K562 (cell line): ENCODE results near the gene DOLPP1. TPM values are rescaled to one million over a fixed set of nuclear protein-coding genes. Genes with fewer than 3 reads are reported as not detected.

Experiments
- ADNP ChIP-seq: fragments of 200-800 bp; sonication (Bioruptor generic); IDR thresholded peaks from 2 replicates; pipeline ENCODE4 v1.6.1; 2016; ENCODE audit warnings: missing genetic modification characterization, missing compliant biosample characterization
- EGR1 ChIP-seq: fragments of 450-650 bp; conservative IDR thresholded peaks from 2 replicates; pipeline ENCODE4 v1.6.1; 2017; ENCODE audit warnings: mild to moderate bottlenecking
- HNRNPLL ChIP-seq: fragments of 200-400 bp; formaldehyde crosslinking; IDR thresholded peaks from 2 replicates; pipeline ENCODE4 v1.6.1; 2017; ENCODE audit warnings: low read length, low read depth, mild to moderate bottlenecking; ENCODE audit not compliant: poor library complexity, severe bottlenecking
- SAFB2 ChIP-seq: fragments of 200-400 bp; formaldehyde crosslinking; IDR thresholded peaks from 2 replicates; pipeline ENCODE4 v1.6.1; 2018; ENCODE audit warnings: borderline replicate concordance, low read length, low read depth, moderate library complexity; ENCODE audit not compliant: severe bottlenecking
- SETDB1 ChIP-seq: IDR thresholded peaks from one replicate; pipeline ENCODE4 v1.6.1; 2012; ENCODE audit warnings: low read length, control low read depth, inconsistent platforms
- SIRT6 ChIP-seq: IDR thresholded peaks from one replicate; pipeline ENCODE4 v1.6.1; 2012; ENCODE audit warnings: low read depth, mild to moderate bottlenecking, control low read depth, inconsistent platforms, low read length, moderate library complexity
- SRF ChIP-seq, 2 experiments: fragments of 250-450, 450-650 bp in 1 of 2; sonication (Bioruptor Pico) in 1 of 2; sonication (generic) in 1 of 2; formaldehyde crosslinking; IDR thresholded peaks; 2 replicates each; pipeline versions ENCODE4 v1.5.0 to v1.5.1; 2020 to 2022; ENCODE audit warnings: mild to moderate bottlenecking in 1 of 2, missing genetic modification reagents in 1 of 2
- ZNF12 ChIP-seq: sonication (generic); formaldehyde crosslinking; IDR thresholded peaks from 2 replicates; pipeline ENCODE4 v1.4.0; 2020; ENCODE audit warnings: mild to moderate bottlenecking, missing genetic modification reagents
- ZNF311 ChIP-seq: fragments of 250-450 bp; sonication (Bioruptor Pico); IDR thresholded peaks from 2 replicates; pipeline ENCODE4 v1.4.0; 2020; ENCODE audit warnings: mild to moderate bottlenecking, moderate library complexity
- ZNF707 ChIP-seq: fragments of 250-450 bp; sonication (Bioruptor Pico); conservative IDR thresholded peaks from 2 replicates; pipeline ENCODE4 v1.8.0; 2022; ENCODE audit warnings: inconsistent platforms, mild to moderate bottlenecking, moderate library complexity
- ZNF785 ChIP-seq: fragments of 250-450 bp; sonication (Bioruptor Pico); IDR thresholded peaks from 2 replicates; pipeline ENCODE4 v1.4.0; 2020; ENCODE audit warnings: mild to moderate bottlenecking
- polyA plus RNA-seq, 8 experiments: library from polyadenylated mRNA; depleted of rRNA in 4 of 8; stranded (reverse) in 5 of 8; unstranded in 3 of 8; fragments of >200 nt; fragmentation: Nextera tagmentation in 2 of 8; fragmentation: Illumina TruSeq in 1 of 8; extraction: Ambion mirVana in 2 of 8; extraction: Trizol in 1 of 8; gene quantifications; 2 replicates each; pipeline versions ENCODE4 v1.2.1 to v1.2.3, GENCODE V29; 2011 to 2014; ENCODE audit warnings: inconsistent platforms in 1 of 8, missing spikeins in 1 of 8
- total RNA-seq, 7 experiments: library from RNA; depleted of rRNA in 6 of 7; stranded (reverse); fragments of >200 nt in 6 of 7; fragmentation: Illumina TruSeq in 2 of 7; extraction: Trizol in 2 of 7; gene quantifications; 2 replicates each; pipeline versions ENCODE4 v1.2.1 to v1.2.3, GENCODE V29; 2011 to 2021; ENCODE audit warnings: low replicate concordance in 1 of 7
- TF ChIP-seq, protein P1 (sequence below): fragments of 200-600 bp; sonication (generic); IDR thresholded peaks from one replicate; pipeline ENCODE4 v1.6.1; 2012; ENCODE audit warnings: mild to moderate bottlenecking, low read depth, low read length, inconsistent platforms
- TF ChIP-seq, protein P2 (sequence below): fragments of 250-450 bp; sonication (Bioruptor Pico); IDR thresholded peaks from 2 replicates; pipeline ENCODE4 v1.8.0; 2022; ENCODE audit warnings: moderate library complexity, mild to moderate bottlenecking, inconsistent platforms
- TF ChIP-seq, protein P3 (sequence below), 2 experiments: fragments of 450-650 bp; conservative IDR thresholded peaks; 2 replicates each; pipeline ENCODE4 v1.6.1; 2017; ENCODE audit warnings: mild to moderate bottlenecking in 2 of 2, moderate library complexity in 2 of 2

The DOLPP1 gene
- total and polyA plus RNA-seq, 9 of the 15 experiments (the other 6 are each of a cell fraction or from before 2014, with no cell fraction given) = 3.0 to 39.8 (median 30.5) TPM

DNA sequence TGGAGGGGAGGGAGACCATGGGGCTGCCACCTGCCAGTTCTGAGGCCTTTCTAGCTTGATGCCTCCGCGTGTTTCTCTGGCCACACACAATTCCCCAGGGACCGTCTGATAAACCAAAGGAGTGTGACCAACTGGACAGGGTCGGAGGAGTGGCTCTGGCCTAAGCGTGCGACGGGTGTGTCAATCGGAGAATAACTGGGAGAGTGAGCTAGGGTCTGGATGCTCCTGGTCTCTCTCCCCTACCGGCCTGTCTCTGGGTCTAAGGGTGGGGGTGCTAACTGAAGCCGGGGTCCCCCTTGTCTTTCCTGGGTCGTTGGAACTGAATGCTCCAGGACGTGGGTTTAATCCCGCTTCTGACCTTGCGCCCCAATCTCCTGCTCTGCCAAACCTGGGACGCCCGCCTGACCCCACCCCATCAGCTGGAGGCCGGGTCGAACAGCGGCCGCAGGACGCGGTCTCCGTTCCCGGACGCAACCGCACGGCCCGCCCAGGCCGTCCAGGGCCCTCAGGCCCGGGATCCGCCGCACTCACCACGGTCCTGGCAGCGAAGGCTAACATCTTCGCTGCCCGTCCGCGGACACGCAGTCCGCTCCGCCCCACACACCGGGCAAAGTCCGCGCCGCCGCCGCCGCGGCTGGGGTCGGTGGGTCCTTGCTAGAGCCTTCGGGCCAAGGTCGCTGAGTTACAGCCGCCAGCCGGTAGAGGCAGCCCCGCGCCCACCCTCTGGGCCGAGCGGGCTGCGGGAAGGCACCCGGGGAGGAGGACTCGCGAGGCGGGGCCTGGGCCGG is 29.2 kb downstream of the DOLPP1 start (continued):
- TF ChIP-seq, protein P1, sequence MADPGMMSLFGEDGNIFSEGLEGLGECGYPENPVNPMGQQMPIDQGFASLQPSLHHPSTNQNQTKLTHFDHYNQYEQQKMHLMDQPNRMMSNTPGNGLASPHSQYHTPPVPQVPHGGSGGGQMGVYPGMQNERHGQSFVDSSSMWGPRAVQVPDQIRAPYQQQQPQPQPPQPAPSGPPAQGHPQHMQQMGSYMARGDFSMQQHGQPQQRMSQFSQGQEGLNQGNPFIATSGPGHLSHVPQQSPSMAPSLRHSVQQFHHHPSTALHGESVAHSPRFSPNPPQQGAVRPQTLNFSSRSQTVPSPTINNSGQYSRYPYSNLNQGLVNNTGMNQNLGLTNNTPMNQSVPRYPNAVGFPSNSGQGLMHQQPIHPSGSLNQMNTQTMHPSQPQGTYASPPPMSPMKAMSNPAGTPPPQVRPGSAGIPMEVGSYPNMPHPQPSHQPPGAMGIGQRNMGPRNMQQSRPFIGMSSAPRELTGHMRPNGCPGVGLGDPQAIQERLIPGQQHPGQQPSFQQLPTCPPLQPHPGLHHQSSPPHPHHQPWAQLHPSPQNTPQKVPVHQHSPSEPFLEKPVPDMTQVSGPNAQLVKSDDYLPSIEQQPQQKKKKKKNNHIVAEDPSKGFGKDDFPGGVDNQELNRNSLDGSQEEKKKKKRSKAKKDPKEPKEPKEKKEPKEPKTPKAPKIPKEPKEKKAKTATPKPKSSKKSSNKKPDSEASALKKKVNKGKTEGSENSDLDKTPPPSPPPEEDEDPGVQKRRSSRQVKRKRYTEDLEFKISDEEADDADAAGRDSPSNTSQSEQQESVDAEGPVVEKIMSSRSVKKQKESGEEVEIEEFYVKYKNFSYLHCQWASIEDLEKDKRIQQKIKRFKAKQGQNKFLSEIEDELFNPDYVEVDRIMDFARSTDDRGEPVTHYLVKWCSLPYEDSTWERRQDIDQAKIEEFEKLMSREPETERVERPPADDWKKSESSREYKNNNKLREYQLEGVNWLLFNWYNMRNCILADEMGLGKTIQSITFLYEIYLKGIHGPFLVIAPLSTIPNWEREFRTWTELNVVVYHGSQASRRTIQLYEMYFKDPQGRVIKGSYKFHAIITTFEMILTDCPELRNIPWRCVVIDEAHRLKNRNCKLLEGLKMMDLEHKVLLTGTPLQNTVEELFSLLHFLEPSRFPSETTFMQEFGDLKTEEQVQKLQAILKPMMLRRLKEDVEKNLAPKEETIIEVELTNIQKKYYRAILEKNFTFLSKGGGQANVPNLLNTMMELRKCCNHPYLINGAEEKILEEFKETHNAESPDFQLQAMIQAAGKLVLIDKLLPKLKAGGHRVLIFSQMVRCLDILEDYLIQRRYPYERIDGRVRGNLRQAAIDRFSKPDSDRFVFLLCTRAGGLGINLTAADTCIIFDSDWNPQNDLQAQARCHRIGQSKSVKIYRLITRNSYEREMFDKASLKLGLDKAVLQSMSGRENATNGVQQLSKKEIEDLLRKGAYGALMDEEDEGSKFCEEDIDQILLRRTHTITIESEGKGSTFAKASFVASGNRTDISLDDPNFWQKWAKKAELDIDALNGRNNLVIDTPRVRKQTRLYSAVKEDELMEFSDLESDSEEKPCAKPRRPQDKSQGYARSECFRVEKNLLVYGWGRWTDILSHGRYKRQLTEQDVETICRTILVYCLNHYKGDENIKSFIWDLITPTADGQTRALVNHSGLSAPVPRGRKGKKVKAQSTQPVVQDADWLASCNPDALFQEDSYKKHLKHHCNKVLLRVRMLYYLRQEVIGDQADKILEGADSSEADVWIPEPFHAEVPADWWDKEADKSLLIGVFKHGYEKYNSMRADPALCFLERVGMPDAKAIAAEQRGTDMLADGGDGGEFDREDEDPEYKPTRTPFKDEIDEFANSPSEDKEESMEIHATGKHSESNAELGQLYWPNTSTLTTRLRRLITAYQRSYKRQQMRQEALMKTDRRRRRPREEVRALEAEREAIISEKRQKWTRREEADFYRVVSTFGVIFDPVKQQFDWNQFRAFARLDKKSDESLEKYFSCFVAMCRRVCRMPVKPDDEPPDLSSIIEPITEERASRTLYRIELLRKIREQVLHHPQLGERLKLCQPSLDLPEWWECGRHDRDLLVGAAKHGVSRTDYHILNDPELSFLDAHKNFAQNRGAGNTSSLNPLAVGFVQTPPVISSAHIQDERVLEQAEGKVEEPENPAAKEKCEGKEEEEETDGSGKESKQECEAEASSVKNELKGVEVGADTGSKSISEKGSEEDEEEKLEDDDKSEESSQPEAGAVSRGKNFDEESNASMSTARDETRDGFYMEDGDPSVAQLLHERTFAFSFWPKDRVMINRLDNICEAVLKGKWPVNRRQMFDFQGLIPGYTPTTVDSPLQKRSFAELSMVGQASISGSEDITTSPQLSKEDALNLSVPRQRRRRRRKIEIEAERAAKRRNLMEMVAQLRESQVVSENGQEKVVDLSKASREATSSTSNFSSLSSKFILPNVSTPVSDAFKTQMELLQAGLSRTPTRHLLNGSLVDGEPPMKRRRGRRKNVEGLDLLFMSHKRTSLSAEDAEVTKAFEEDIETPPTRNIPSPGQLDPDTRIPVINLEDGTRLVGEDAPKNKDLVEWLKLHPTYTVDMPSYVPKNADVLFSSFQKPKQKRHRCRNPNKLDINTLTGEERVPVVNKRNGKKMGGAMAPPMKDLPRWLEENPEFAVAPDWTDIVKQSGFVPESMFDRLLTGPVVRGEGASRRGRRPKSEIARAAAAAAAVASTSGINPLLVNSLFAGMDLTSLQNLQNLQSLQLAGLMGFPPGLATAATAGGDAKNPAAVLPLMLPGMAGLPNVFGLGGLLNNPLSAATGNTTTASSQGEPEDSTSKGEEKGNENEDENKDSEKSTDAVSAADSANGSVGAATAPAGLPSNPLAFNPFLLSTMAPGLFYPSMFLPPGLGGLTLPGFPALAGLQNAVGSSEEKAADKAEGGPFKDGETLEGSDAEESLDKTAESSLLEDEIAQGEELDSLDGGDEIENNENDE = no peak
- TF ChIP-seq HNRNPLL (peak; percentile 24), SETDB1 (no peak), ZNF311 (CRISPR knock-in tag) (no peak), ZNF785 (CRISPR knock-in tag) (no peak), ADNP (no peak), SIRT6 (no peak), SRF (CRISPR knock-in tag; IDR thresholded peaks at IDR 0.05) (0 out of 4 replicates have a peak, but pooled peaks of 1 of the 2 experiments have one; percentile 20), EGR1 (no peak), ZNF707 (no peak), SAFB2 (no peak), ZNF12 (CRISPR knock-in tag) (peak; percentile 74; the same call in 1 of the 2 replicates)
- TF ChIP-seq, protein P2, sequence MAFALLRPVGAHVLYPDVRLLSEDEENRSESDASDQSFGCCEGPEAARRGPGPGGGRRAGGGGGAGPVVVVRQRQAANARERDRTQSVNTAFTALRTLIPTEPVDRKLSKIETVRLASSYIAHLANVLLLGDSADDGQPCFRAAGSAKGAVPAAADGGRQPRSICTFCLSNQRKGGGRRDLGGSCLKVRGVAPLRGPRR = no peak
- TF ChIP-seq, protein P3, sequence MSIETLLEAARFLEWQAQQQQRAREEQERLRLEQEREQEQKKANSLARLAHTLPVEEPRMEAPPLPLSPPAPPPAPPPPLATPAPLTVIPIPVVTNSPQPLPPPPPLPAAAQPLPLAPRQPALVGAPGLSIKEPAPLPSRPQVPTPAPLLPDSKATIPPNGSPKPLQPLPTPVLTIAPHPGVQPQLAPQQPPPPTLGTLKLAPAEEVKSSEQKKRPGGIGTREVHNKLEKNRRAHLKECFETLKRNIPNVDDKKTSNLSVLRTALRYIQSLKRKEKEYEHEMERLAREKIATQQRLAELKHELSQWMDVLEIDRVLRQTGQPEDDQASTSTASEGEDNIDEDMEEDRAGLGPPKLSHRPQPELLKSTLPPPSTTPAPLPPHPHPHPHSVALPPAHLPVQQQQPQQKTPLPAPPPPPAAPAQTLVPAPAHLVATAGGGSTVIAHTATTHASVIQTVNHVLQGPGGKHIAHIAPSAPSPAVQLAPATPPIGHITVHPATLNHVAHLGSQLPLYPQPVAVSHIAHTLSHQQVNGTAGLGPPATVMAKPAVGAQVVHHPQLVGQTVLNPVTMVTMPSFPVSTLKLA (conservative IDR thresholded peaks at IDR 0.05) = no peak
